ENCODE data around the gene FOXR1. TPM values are rescaled to one million over a fixed set of nuclear protein-coding genes. Genes with fewer than 3 reads are reported as not detected.

The FOXR1 gene
- total RNA-seq, 4 donors from 2014 or later = not detected

GRCh38 chr11:119014209-119014924 is 42.8 kb downstream of the FOXR1 start:
- TF ChIP-seq, protein P1, sequence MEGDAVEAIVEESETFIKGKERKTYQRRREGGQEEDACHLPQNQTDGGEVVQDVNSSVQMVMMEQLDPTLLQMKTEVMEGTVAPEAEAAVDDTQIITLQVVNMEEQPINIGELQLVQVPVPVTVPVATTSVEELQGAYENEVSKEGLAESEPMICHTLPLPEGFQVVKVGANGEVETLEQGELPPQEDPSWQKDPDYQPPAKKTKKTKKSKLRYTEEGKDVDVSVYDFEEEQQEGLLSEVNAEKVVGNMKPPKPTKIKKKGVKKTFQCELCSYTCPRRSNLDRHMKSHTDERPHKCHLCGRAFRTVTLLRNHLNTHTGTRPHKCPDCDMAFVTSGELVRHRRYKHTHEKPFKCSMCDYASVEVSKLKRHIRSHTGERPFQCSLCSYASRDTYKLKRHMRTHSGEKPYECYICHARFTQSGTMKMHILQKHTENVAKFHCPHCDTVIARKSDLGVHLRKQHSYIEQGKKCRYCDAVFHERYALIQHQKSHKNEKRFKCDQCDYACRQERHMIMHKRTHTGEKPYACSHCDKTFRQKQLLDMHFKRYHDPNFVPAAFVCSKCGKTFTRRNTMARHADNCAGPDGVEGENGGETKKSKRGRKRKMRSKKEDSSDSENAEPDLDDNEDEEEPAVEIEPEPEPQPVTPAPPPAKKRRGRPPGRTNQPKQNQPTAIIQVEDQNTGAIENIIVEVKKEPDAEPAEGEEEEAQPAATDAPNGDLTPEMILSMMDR (IDR thresholded peaks at IDR 0.05; ENCODE audit: low read depth) = no peak

GRCh38 chr11:119015054-119015611 is 43.6 kb downstream of the FOXR1 start:
- TF ChIP-seq, protein P1 (IDR thresholded peaks at IDR 0.05; ENCODE audit: low read depth) = no peak

- TF ChIP-seq, protein P1 (IDR thresholded peaks at IDR 0.05; ENCODE audit: low read depth) = no peak
Observed at GRCh38 chr11:119016216-119017009, 44.9 kb downstream of the FOXR1 start.

DNA sequence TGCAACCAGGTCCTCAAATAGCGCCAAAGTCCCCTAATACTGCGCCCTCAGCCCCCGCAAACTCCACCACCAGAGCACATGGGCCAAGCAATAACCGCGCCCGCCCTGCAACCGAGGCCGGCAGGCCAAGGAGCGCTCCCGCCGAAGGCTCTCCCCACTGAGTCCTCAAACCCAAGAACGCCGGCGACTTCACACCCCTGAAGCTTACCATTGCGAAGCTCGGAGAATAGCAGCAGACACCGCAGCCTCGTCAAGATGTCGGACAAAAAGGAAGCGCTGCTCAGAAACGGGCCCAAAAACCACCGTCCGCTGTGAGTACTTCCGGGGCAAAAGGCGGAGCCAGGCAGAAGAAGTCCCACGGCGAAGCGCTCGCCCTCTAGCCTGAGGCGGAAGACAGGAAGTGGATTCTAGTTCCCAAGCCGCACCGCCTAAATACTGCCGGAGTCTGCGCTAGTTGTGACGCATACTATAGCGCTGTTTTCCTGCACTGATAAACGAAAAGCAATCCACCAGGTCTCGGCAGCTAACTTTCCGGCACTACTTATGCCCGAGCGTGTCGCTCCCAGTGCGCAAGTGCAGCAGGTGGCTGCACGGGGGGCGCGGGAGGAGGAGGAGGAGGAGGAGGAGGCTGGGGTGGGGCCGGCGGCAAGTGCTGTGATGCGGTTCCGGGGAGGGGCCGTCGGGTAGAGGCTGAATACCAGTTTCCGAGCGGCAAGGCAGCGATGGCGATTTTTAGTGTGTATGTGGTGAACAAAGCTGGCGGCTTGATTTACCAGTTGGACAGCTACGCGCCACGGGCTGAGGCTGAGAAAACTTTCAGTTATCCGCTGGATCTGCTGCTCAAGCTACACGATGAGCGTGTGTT is 46.7 kb downstream of the FOXR1 start, which contains the start of the genes RPS25 and TRAPPC4:
TSS of gene RPS25 (minus strand) at position 270 of the 865 bp plus-strand sequence. CDS start at position 211, 59 bp downstream.
TSS of gene TRAPPC4 (plus strand) at position 693 of the 865 bp plus-strand sequence. CDS start at position 723, 30 bp downstream.
- TF ChIP-seq, protein P1 (IDR thresholded peaks at IDR 0.05; ENCODE audit: low read depth) = no peak

DNA sequence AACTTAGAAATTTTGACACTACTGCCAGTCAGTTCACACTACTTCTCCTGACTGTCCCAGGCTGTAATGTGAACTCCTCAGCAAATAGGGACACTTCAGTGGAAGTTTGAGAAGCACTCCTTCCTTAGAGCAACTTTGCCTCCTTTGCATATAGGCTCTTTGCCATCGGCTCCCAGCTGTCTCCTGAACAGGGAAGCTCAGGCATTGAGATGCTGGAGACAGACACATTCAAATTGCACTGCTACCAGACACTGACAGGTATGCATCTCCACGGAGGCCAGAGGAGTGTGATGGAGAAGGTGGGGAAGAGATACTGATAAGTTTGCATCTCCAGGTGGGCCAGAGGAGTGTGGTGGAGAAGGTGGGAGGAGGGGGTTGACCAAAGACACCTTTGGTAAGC is 48.4 kb downstream of the FOXR1 start:
- TF ChIP-seq, protein P1 (IDR thresholded peaks at IDR 0.05; ENCODE audit: low read depth) = no peak

GRCh38 chr11:119021631-119022030 is 50.1 kb downstream of the FOXR1 start:
- TF ChIP-seq, protein P1 (IDR thresholded peaks at IDR 0.05; ENCODE audit: low read depth) = no peak
